Stimulated activated CD8-positive, alpha-beta memory T cell treated with anti-CD3 and anti-CD28 coated beads, Interleukin-7, amount 100 ng/mL, for 1 hour (primary cell): ENCODE data around the gene DMRT1.
"Not testable (repeated sequence)": the region's sequence is repeated elsewhere in the genome, so short reads cannot be mapped to it uniquely, and the experiment has no call there.

Experiments used
- DNase-seq, 2 donors: peaks; one replicate each; pipeline ENCODE4 v3.0.0-alpha.2; 2020; ENCODE audit warnings: low read depth in 2 of 2

Gene DMRT1

GRCh38 chr9:859251-859650, 17.8 kb downstream of the DMRT1 start:
- DNase-seq: no peak

- DNase-seq: no peak
These were observed 19.2 kb downstream of the DMRT1 start for GRCh38 chr9:860706-861105.

GRCh38 chr9:861525-861924, 20.0 kb downstream of the DMRT1 start:
- not testable (repeated sequence) for DNase-seq

GRCh38 chr9:875119-875962, 33.8 kb downstream of the DMRT1 start:
- DNase-seq: no peak

- no peak for DNase-seq
These were observed 34.9 kb downstream of the DMRT1 start for GRCh38 chr9:876425-876824.

- no peak for DNase-seq
These were observed 36.7 kb downstream of the DMRT1 start for GRCh38 chr9:878239-878638.

GRCh38 chr9:880725-881124, 39.2 kb downstream of the DMRT1 start:
- DNase-seq: no peak

GRCh38 chr9:882416-882924, 41.0 kb downstream of the DMRT1 start:
- DNase-seq: no peak

GRCh38 chr9:883011-883410, 41.5 kb downstream of the DMRT1 start:
- DNase-seq: no peak

GRCh38 chr9:886886-887285, 45.4 kb downstream of the DMRT1 start:
- DNase-seq: no peak

GRCh38 chr9:892123-892522, 50.6 kb downstream of the DMRT1 start:
- no peak for DNase-seq

- DNase-seq: no peak
These were observed 51.6 kb downstream of the DMRT1 start for GRCh38 chr9:893115-893514.

GRCh38 chr9:893843-894420, 52.4 kb downstream of the DMRT1 start:
- DNase-seq: no peak

- no peak for DNase-seq
These were observed 58.1 kb downstream of the DMRT1 start for GRCh38 chr9:899440-900184.

GRCh38 chr9:903886-904285, 62.4 kb downstream of the DMRT1 start:
- DNase-seq: no peak

- DNase-seq: no peak
These were observed 64.4 kb downstream of the DMRT1 start for GRCh38 chr9:905906-906305.

- DNase-seq: no peak
These were observed 67.2 kb downstream of the DMRT1 start for GRCh38 chr9:908536-909205.

- DNase-seq: no peak
These were observed 69.5 kb downstream of the DMRT1 start for GRCh38 chr9:911005-911404.

GRCh38 chr9:912776-913175, 71.3 kb downstream of the DMRT1 start:
- no peak for DNase-seq

- not testable (repeated sequence) for DNase-seq
These were observed 72.0 kb downstream of the DMRT1 start for GRCh38 chr9:913526-913925.

- no peak for DNase-seq
These were observed 76.2 kb downstream of the DMRT1 start for GRCh38 chr9:917730-918129.

GRCh38 chr9:920927-921326, 79.4 kb downstream of the DMRT1 start:
- DNase-seq: no peak
